GM23338 (cell line): Measurements from ENCODE around the gene RNF17. TPM values are rescaled to one million over a fixed set of nuclear protein-coding genes. Genes with fewer than 3 reads are reported as not detected.

ENCODE experiments used
- ATAC-seq: fragments of 200-7000 bp; cut with Tn5 transposase; 3 replicates; pipeline ENCODE4 v1.9.1; 2020
- DNase-seq: peaks from one replicate; pipeline ENCODE4 v3.0.0-alpha.2; 2015; ENCODE audit warnings: low spot score
- H2AFZ ChIP-seq: fragments of 200-600 bp; sonication (generic); 2 replicates; pipeline ENCODE4 v1.8.0; 2016; ENCODE audit warnings: antibody characterized with exemption, mild to moderate bottlenecking, moderate library complexity
- H3F3A ChIP-seq: fragments of 200-600 bp; sonication (generic); replicated peaks from 2 replicates; pipeline ENCODE4 v1.8.0; 2017; ENCODE audit warnings: antibody characterized with exemption, mixed run types, low read depth
- H3K27ac ChIP-seq: fragments of 200-600 bp; sonication (generic); 2 replicates; pipeline ENCODE4 v1.6.1; 2016; ENCODE audit warnings: low read depth
- H3K27me3 ChIP-seq: fragments of 200-600 bp; sonication (generic); 2 replicates; pipeline ENCODE4 v1.8.0; 2016; ENCODE audit warnings: mild to moderate bottlenecking, mixed run types, moderate library complexity; ENCODE audit not compliant: insufficient read depth
- H3K36me3 ChIP-seq: fragments of 200-600 bp; sonication (generic); 2 replicates; pipeline ENCODE4 v1.8.0; 2016; ENCODE audit warnings: mild to moderate bottlenecking; ENCODE audit not compliant: insufficient read depth
- H3K4me1 ChIP-seq: fragments of 200-600 bp; sonication (generic); 2 replicates; pipeline ENCODE4 v1.8.0; 2016; ENCODE audit warnings: mild to moderate bottlenecking, moderate library complexity; ENCODE audit not compliant: insufficient read depth
- H3K4me2 ChIP-seq: fragments of 200-600 bp; sonication (generic); 2 replicates; pipeline ENCODE4 v1.7.1; 2017; ENCODE audit warnings: mixed run types
- H3K4me3 ChIP-seq: fragments of 200-600 bp; sonication (generic); 2 replicates; pipeline ENCODE4 v1.6.1; 2016; ENCODE audit warnings: mixed run types
- H3K79me2 ChIP-seq: fragments of 200-600 bp; sonication (generic); replicated peaks from 2 replicates; pipeline ENCODE4 v1.8.0; 2017; ENCODE audit warnings: mild to moderate bottlenecking; ENCODE audit not compliant: insufficient read depth
- H3K9me2 ChIP-seq: fragments of 200-600 bp; sonication (generic); 2 replicates; pipeline ENCODE4 v1.8.0; 2017; ENCODE audit not compliant: insufficient read depth
- H4K20me1 ChIP-seq: fragments of 200-600 bp; sonication (generic); replicated peaks from 2 replicates; pipeline ENCODE4 v1.8.0; 2017; ENCODE audit warnings: mild to moderate bottlenecking; ENCODE audit not compliant: insufficient read depth
- H3K27ac Mint-ChIP-seq: 2 replicates; pipeline ENCODE4 v1.8.0; 2020; ENCODE audit warnings: inconsistent platforms, mild to moderate bottlenecking, moderate library complexity, mixed read lengths
- H3K27me3 Mint-ChIP-seq: 3 replicates; pipeline ENCODE4 v1.8.0; 2022; ENCODE audit warnings: low read depth, mild to moderate bottlenecking, moderate library complexity, mixed read lengths, inconsistent platforms; ENCODE audit not compliant: insufficient read depth, poor library complexity
- H3K36me3 Mint-ChIP-seq: 3 replicates; pipeline ENCODE4 v1.8.0; 2021; ENCODE audit warnings: low read depth, mild to moderate bottlenecking, inconsistent platforms, moderate library complexity, mixed read lengths
- H3K4me1 Mint-ChIP-seq: 3 replicates; pipeline ENCODE4 v1.8.0; 2020; ENCODE audit warnings: mild to moderate bottlenecking, inconsistent platforms, mixed read lengths
- H3K4me3 Mint-ChIP-seq: 3 replicates; pipeline ENCODE4 v1.8.0; 2021; ENCODE audit warnings: moderate library complexity, mild to moderate bottlenecking, inconsistent platforms, mixed read lengths
- H3K9me3 Mint-ChIP-seq: 3 replicates; pipeline ENCODE4 v1.8.0; 2020; ENCODE audit warnings: moderate library complexity, mild to moderate bottlenecking, inconsistent platforms, mixed read lengths
- CREB1 ChIP-seq: fragments of 250-450 bp; sonication (Bioruptor Pico); IDR thresholded peaks from 2 replicates; pipeline ENCODE4 v1.5.0; 2020; ENCODE audit warnings: low read depth, mild to moderate bottlenecking, moderate library complexity
- CTCF ChIP-seq, 2 experiments: fragments of 200-600 bp in 1 of 2; sonication (generic) in 1 of 2; conservative IDR thresholded peaks; 2 replicates each; pipeline versions ENCODE4 v1.5.1 to v1.6.1; 2016 to 2017; ENCODE audit warnings: antibody characterized with exemption in 2 of 2, low read depth in 2 of 2, mild to moderate bottlenecking in 2 of 2, moderate library complexity in 1 of 2
- EZH2 ChIP-seq: fragments of 200-600 bp; sonication (generic); IDR thresholded peaks from one replicate; pipeline ENCODE4 v1.8.0; 2017; ENCODE audit warnings: antibody characterized with exemption, mild to moderate bottlenecking, low read depth; ENCODE audit not compliant: unreplicated experiment
- JUNB ChIP-seq: IDR thresholded peaks from one replicate; pipeline ENCODE4 v1.6.1; 2016; ENCODE audit warnings: antibody characterized with exemption; ENCODE audit not compliant: unreplicated experiment
- NANOG ChIP-seq: IDR thresholded peaks from 2 replicates; pipeline ENCODE4 v1.6.1; 2016; ENCODE audit warnings: antibody characterized with exemption, borderline replicate concordance
- POLR2AphosphoS5 ChIP-seq: IDR thresholded peaks from 2 replicates; pipeline ENCODE4 v1.6.1; 2016; ENCODE audit warnings: antibody characterized with exemption, low read depth
- REST ChIP-seq: IDR thresholded peaks from one replicate; pipeline ENCODE4 v1.6.1; 2018; ENCODE audit warnings: antibody characterized with exemption; ENCODE audit not compliant: unreplicated experiment
- STAT1 ChIP-seq: IDR thresholded peaks from one replicate; pipeline ENCODE4 v1.6.1; 2016; ENCODE audit warnings: antibody characterized with exemption; ENCODE audit not compliant: unreplicated experiment
- ZNF114 ChIP-seq: fragments of 250-450 bp; sonication (Bioruptor Pico); IDR thresholded peaks from 2 replicates; pipeline ENCODE4 v1.5.0; 2020; ENCODE audit warnings: mild to moderate bottlenecking, moderate library complexity
- ZNF331 ChIP-seq: fragments of 250-450 bp; sonication (Bioruptor Pico); IDR thresholded peaks from 2 replicates; pipeline ENCODE4 v1.5.0; 2020; ENCODE audit warnings: low read depth, mild to moderate bottlenecking, moderate library complexity
- ZNF462 ChIP-seq: fragments of 250-450 bp; sonication (Bioruptor Pico); IDR thresholded peaks from 2 replicates; pipeline ENCODE4 v1.5.0; 2020; ENCODE audit warnings: mild to moderate bottlenecking, moderate library complexity
- long read RNA-seq: library from polyadenylated mRNA; unstranded; transcript quantifications from one replicate; pipeline ENCODE4 v2.0.0, GENCODE V29; 2020; ENCODE audit not compliant: unreplicated experiment
- polyA plus RNA-seq: library from polyadenylated mRNA; unstranded; fragments of >200 nt; fragmentation: Nextera tagmentation; extraction: Ambion mirVana; gene quantifications from 2 replicates; pipeline ENCODE4 v1.2.1, GENCODE V29; 2016
- total RNA-seq: library from RNA; depleted of rRNA; stranded (reverse); fragments of >200 nt; shearing (Covaris generic); gene quantifications from 2 replicates; pipeline ENCODE4 v1.2.3, GENCODE V29; 2014; rRNA removed

Gene RNF17
- total RNA-seq (not detected in 2 replicates), polyA plus RNA-seq (0.16 TPM in 1 of 2 replicates, not detected in the other)
- long read RNA-seq = 0 reads

GRCh38 chr13:24763596-24764275 lies at the start of gene RNF17:
Gene RNF17, plus strand, starts transcription at chr13:24764169. Its CDS starts 35 bp downstream, at chr13:24764204.
- Histone ChIP-seq H3K4me2 (no peak within 1 kb of the TSS), H3K27ac (no peak within 1 kb of the TSS), H3K36me3 (no peaks in the 10 kb centered on the region), H3K9me2 (no peaks in the 10 kb centered on the region), H3K79me2 (no peaks in the 10 kb centered on the region), H2AFZ (no peak within 1 kb of the TSS), H3K4me1 (peaks cover 9% of the 10 kb centered on the region; the same call in 1 of the 2 replicates), H4K20me1 (no peaks in the 10 kb centered on the region), H3K4me3 (no peak within 1 kb of the TSS), H3K27me3 (no peaks in the 10 kb centered on the region), H3F3A (no peaks in the 10 kb centered on the region)
- H3K4me1 Mint-ChIP-seq = peaks cover 11% of the 10 kb centered on the region; the same call in 2 of the 3 replicates
- ATAC-seq (no peak), DNase-seq (no peak)
- no peaks in the 10 kb centered on the region for H3K9me3 Mint-ChIP-seq
- no peak for TF ChIP-seq CTCF (conservative IDR thresholded peaks at IDR 0.05; ENCODE audit: low read depth in 2 of 2)
- TF ChIP-seq NANOG = no peak
- no peak for TF ChIP-seq ZNF462 (CRISPR knock-in tag)
- no peak for TF ChIP-seq EZH2
- no peak for TF ChIP-seq CREB1
- no peak for TF ChIP-seq ZNF331 (CRISPR knock-in tag)
- TF ChIP-seq JUNB = no peak
- TF ChIP-seq STAT1 = no peak
- no peak for TF ChIP-seq REST
- no peak for TF ChIP-seq ZNF114 (CRISPR knock-in tag)
- no peak for TF ChIP-seq POLR2AphosphoS5
- no peak within 1 kb of the TSS for H3K4me3 Mint-ChIP-seq
- no peak within 1 kb of the TSS for H3K27ac Mint-ChIP-seq
- no peaks in the 10 kb centered on the region for H3K27me3 Mint-ChIP-seq
- no peaks in the 10 kb centered on the region for H3K36me3 Mint-ChIP-seq
